K562 (cell line): ENCODE measurements around the gene RAB12. TPM values are rescaled to one million over a fixed set of nuclear protein-coding genes. Genes with fewer than 3 reads are reported as not detected.

Experiments used
- ADNP ChIP-seq: fragments of 200-800 bp; sonication (Bioruptor generic); IDR thresholded peaks from 2 replicates; pipeline ENCODE4 v1.6.1; 2016; ENCODE audit warnings: missing genetic modification characterization, missing compliant biosample characterization
- CREB3L1 ChIP-seq: fragments of 450-650 bp; IDR thresholded peaks from 2 replicates; pipeline ENCODE4 v1.6.1; 2014; ENCODE audit warnings: low read depth, mild to moderate bottlenecking, moderate library complexity, borderline replicate concordance
- CREM ChIP-seq: IDR thresholded peaks from 2 replicates; pipeline ENCODE4 v1.6.1; 2014; ENCODE audit warnings: antibody characterized with exemption, low read depth
- KDM5B ChIP-seq: fragments of 200-600 bp; sonication (generic); IDR thresholded peaks from 2 replicates; pipeline ENCODE4 v1.6.1; 2012; ENCODE audit warnings: low read depth, mild to moderate bottlenecking, moderate library complexity, low read length, control low read depth, inconsistent platforms; ENCODE audit not compliant: insufficient replicate concordance
- LARP7 ChIP-seq: fragments of 450-650 bp; IDR thresholded peaks from 2 replicates; pipeline ENCODE4 v1.6.1; 2016
- TFAP4 ChIP-seq: sonication (generic); formaldehyde crosslinking; IDR thresholded peaks from 2 replicates; pipeline ENCODE4 v1.8.0; 2022; ENCODE audit warnings: missing genetic modification reagents, mild to moderate bottlenecking, moderate library complexity, borderline replicate concordance
- ZBTB40 ChIP-seq, 2 experiments: fragments of 450-650 bp in 1 of 2; sonication (generic) in 1 of 2; formaldehyde crosslinking in 1 of 2; IDR thresholded peaks; 2 replicates each; pipeline versions ENCODE4 v1.7.1 to v1.9.0; 2016 to 2022; ENCODE audit warnings: inconsistent platforms in 1 of 2, mild to moderate bottlenecking in 1 of 2, missing genetic modification reagents in 1 of 2
- ZBTB7A ChIP-seq: IDR thresholded peaks from 2 replicates; pipeline ENCODE4 v1.6.1; 2011; ENCODE audit warnings: low read depth, mild to moderate bottlenecking, low read length, moderate library complexity, borderline replicate concordance; ENCODE audit not compliant: control insufficient read depth
- ZFP91 ChIP-seq: sonication (generic); formaldehyde crosslinking; IDR thresholded peaks from 2 replicates; pipeline ENCODE4 v1.8.0; 2022; ENCODE audit warnings: mild to moderate bottlenecking, missing genetic modification reagents
- polyA plus RNA-seq, 8 experiments: library from polyadenylated mRNA; depleted of rRNA in 4 of 8; stranded (reverse) in 5 of 8; unstranded in 3 of 8; fragments of >200 nt; fragmentation: Nextera tagmentation in 2 of 8; fragmentation: Illumina TruSeq in 1 of 8; extraction: Ambion mirVana in 2 of 8; extraction: Trizol in 1 of 8; gene quantifications; 2 replicates each; pipeline versions ENCODE4 v1.2.1 to v1.2.3, GENCODE V29; 2011 to 2014; ENCODE audit warnings: inconsistent platforms in 1 of 8, missing spikeins in 1 of 8
- total RNA-seq, 7 experiments: library from RNA; depleted of rRNA in 6 of 7; stranded (reverse); fragments of >200 nt in 6 of 7; fragmentation: Illumina TruSeq in 2 of 7; extraction: Trizol in 2 of 7; gene quantifications; 2 replicates each; pipeline versions ENCODE4 v1.2.1 to v1.2.3, GENCODE V29; 2011 to 2021; ENCODE audit warnings: low replicate concordance in 1 of 7

The RAB12 gene
- total and polyA plus RNA-seq, 9 of the 15 experiments (the other 6 are each of a cell fraction or from before 2014, with no cell fraction given) = 0.48 to 21.6 (median 18.8) TPM

GRCh38 chr18:8608795-8609658 is at the start of gene RAB12 (continued):
- TF ChIP-seq CREM (peak; percentile 12; the same call in 1 of the 2 replicates), ZBTB40 (IDR thresholded peaks at IDR 0.05) (0 out of 2 replicates have a peak, but pooled peaks have one; percentile 39), ZBTB40 (CRISPR knock-in tag; IDR thresholded peaks at IDR 0.05) (no peak), ZFP91 (CRISPR knock-in tag) (no peak), TFAP4 (CRISPR knock-in tag) (0 out of 2 replicates have a peak, but pooled peaks have one; percentile 12), ADNP (tag) (no peak), KDM5B (peak; percentile 46), CREB3L1 (peak; percentile 31; the same call in 1 of the 2 replicates), ZBTB7A (peak; percentile 44; the same call in 1 of the 2 replicates), LARP7 (0 out of 2 replicates have a peak, but pooled peaks have one; percentile 48)
